Gastrocnemius medialis (tissue), 4 donors: ENCODE measurements around the gene SCD5.

Experiments used
- POLR2A ChIP-seq, 2 donors: fragments of 450-650 bp; IDR thresholded peaks; one replicate each; pipeline ENCODE4 v1.6.1; 2017; ENCODE audit warnings: antibody characterized with exemption in 2 of 2, mild to moderate bottlenecking in 2 of 2, moderate library complexity in 2 of 2
- TF ChIP-seq, protein P1 (sequence below), 5 experiments: fragments of 450-650 bp in 3 of 5; fragments of 200-600 bp in 2 of 5; sonication (generic) in 2 of 5; IDR thresholded peaks in 4 of 5; conservative IDR thresholded peaks in 1 of 5; 1 replicate in 4 of 5; 2 replicates in 1 of 5; pipeline ENCODE4 v1.5.1; 2016 to 2019; ENCODE audit warnings: antibody characterized with exemption in 5 of 5, mild to moderate bottlenecking in 3 of 5, moderate library complexity in 3 of 5

DNA sequence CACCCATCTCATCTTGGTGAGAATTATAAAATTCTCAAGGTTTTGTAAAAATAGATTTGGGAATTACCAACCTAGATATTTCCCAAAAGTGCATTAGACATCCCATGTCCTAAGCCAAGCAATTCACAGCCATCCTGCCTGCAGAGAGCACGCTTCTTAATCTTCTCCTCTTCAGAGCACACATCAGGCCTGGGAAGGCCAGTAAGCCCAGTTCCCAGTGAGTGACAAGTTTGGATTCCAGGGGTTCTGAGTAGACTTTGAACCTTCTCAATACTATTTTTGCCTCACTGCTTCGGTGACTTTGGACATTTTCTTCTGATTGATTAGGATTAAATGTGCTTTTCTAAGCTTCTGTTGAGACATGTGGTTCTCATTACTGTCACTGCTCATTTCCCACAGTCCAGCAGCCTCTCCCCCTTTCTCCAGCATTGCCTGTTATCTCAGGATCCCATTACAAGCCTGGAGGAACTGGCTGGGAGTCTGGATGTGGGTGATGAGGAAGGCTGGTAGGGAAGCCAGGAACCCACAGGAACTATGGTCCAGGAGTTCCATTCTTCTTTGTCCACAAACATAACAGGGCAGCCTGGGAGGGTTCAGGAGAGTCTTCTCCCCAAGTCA is 180.4 kb downstream of the SCD5 start:
- TF ChIP-seq POLR2A (IDR thresholded peaks at IDR 0.05) = no peak
- TF ChIP-seq, protein P1, sequence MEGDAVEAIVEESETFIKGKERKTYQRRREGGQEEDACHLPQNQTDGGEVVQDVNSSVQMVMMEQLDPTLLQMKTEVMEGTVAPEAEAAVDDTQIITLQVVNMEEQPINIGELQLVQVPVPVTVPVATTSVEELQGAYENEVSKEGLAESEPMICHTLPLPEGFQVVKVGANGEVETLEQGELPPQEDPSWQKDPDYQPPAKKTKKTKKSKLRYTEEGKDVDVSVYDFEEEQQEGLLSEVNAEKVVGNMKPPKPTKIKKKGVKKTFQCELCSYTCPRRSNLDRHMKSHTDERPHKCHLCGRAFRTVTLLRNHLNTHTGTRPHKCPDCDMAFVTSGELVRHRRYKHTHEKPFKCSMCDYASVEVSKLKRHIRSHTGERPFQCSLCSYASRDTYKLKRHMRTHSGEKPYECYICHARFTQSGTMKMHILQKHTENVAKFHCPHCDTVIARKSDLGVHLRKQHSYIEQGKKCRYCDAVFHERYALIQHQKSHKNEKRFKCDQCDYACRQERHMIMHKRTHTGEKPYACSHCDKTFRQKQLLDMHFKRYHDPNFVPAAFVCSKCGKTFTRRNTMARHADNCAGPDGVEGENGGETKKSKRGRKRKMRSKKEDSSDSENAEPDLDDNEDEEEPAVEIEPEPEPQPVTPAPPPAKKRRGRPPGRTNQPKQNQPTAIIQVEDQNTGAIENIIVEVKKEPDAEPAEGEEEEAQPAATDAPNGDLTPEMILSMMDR (IDR thresholded peaks at IDR 0.05 in 4 of 5, conservative IDR thresholded peaks at IDR 0.05 in 1 of 5) = no peak
